Stimulated activated naive CD8-positive, alpha-beta T cell treated with anti-CD3 and anti-CD28 coated beads, Interleukin-15, Interleukin-2, amounts not matched to agents 100 ng/mL and 50 ng/mL, for 24 hours (primary cell): ENCODE data around the gene FHL1.
"Not testable (repeated sequence)": the region's sequence is repeated elsewhere in the genome, so short reads cannot be mapped to it uniquely, and the experiment has no call there.

Experiments used
- H3K27ac Mint-ChIP-seq: one replicate; pipeline ENCODE4 v1.8.0; 2021; ENCODE audit warnings: mild to moderate bottlenecking, mixed read lengths
- H3K27me3 Mint-ChIP-seq: one replicate; pipeline ENCODE4 v1.8.0; 2021; ENCODE audit warnings: mixed read lengths
- H3K36me3 Mint-ChIP-seq: one replicate; pipeline ENCODE4 v1.8.0; 2021; ENCODE audit warnings: low read depth, mixed read lengths
- H3K4me1 Mint-ChIP-seq: one replicate; pipeline ENCODE4 v1.8.0; 2021; ENCODE audit warnings: low read depth, mixed read lengths
- H3K4me3 Mint-ChIP-seq: one replicate; pipeline ENCODE4 v1.8.0; 2021; ENCODE audit warnings: mild to moderate bottlenecking, mixed read lengths
- H3K9me3 Mint-ChIP-seq: one replicate; pipeline ENCODE4 v1.8.0; 2021; ENCODE audit warnings: mixed read lengths

The FHL1 gene

GRCh38 chrX:136220540-136220939 lies 73.2 kb downstream of the FHL1 start:
- Mint-ChIP-seq H3K4me1 (no peaks in the 10 kb centered on the region), H3K36me3 (peaks cover 34% of the 10 kb centered on the region), H3K27me3 (no peaks in the 10 kb centered on the region), H3K27ac (no peak overlapping the region), H3K4me3 (no peak overlapping the region), H3K9me3 (no peaks in the 10 kb centered on the region)

- H3K27me3 Mint-ChIP-seq: no peaks in the 10 kb centered on the region
- no peaks in the 10 kb centered on the region for H3K9me3 Mint-ChIP-seq
- H3K27ac Mint-ChIP-seq: no peak overlapping the region
- peaks cover 38% of the 10 kb centered on the region for H3K36me3 Mint-ChIP-seq
- no peaks in the 10 kb centered on the region for H3K4me1 Mint-ChIP-seq
- no peak overlapping the region for H3K4me3 Mint-ChIP-seq
Observed at GRCh38 chrX:136220951-136221350, 73.6 kb downstream of the FHL1 start.

GRCh38 chrX:136221851-136222513 lies 74.6 kb downstream of the FHL1 start:
- H3K9me3 Mint-ChIP-seq: no peaks in the 10 kb centered on the region
- H3K4me1 Mint-ChIP-seq: no peaks in the 10 kb centered on the region
- no peaks in the 10 kb centered on the region for H3K27me3 Mint-ChIP-seq
- H3K36me3 Mint-ChIP-seq: peaks cover 44% of the 10 kb centered on the region
- H3K27ac Mint-ChIP-seq: no peak overlapping the region
- no peak overlapping the region for H3K4me3 Mint-ChIP-seq

- H3K9me3 Mint-ChIP-seq: no peaks in the 10 kb centered on the region
- H3K36me3 Mint-ChIP-seq: peaks cover 46% of the 10 kb centered on the region
- peak overlapping the region; percentile 27 for H3K27ac Mint-ChIP-seq
- H3K4me3 Mint-ChIP-seq: no peak overlapping the region
- no peaks in the 10 kb centered on the region for H3K27me3 Mint-ChIP-seq
- peaks cover 24% of the 10 kb centered on the region for H3K4me1 Mint-ChIP-seq
Observed at GRCh38 chrX:136227074-136227473, 79.7 kb downstream of the FHL1 start.

GRCh38 chrX:136227948-136228838 lies 80.9 kb downstream of the FHL1 start:
- Mint-ChIP-seq H3K36me3 (peaks cover 50% of the 10 kb centered on the region), H3K4me1 (peaks cover 24% of the 10 kb centered on the region), H3K4me3 (no peak overlapping the region), H3K9me3 (no peaks in the 10 kb centered on the region), H3K27ac (no peak overlapping the region), H3K27me3 (no peaks in the 10 kb centered on the region)

- no peaks in the 10 kb centered on the region for H3K9me3 Mint-ChIP-seq
- peaks cover 24% of the 10 kb centered on the region for H3K4me1 Mint-ChIP-seq
- no peak overlapping the region for H3K27ac Mint-ChIP-seq
- H3K27me3 Mint-ChIP-seq: no peaks in the 10 kb centered on the region
- peaks cover 50% of the 10 kb centered on the region for H3K36me3 Mint-ChIP-seq
- H3K4me3 Mint-ChIP-seq: no peak overlapping the region
Observed at GRCh38 chrX:136228839-136229207, 81.5 kb downstream of the FHL1 start.

- Mint-ChIP-seq H3K36me3 (peaks cover 57% of the 10 kb centered on the region), H3K27ac (no peak overlapping the region), H3K4me1 (no peaks in the 10 kb centered on the region), H3K9me3 (no peaks in the 10 kb centered on the region), H3K27me3 (no peaks in the 10 kb centered on the region), H3K4me3 (no peak overlapping the region)
Observed at GRCh38 chrX:136237074-136237473, 89.7 kb downstream of the FHL1 start.

- not testable (repeated sequence) for H3K27ac Mint-ChIP-seq
- peaks cover 58% of the 10 kb centered on the region for H3K36me3 Mint-ChIP-seq
Observed at GRCh38 chrX:136237849-136238248, 90.5 kb downstream of the FHL1 start.

GRCh38 chrX:136246201-136246600 lies 98.9 kb downstream of the FHL1 start:
- Mint-ChIP-seq H3K27ac (no peak overlapping the region), H3K36me3 (peaks cover 40% of the 10 kb centered on the region)

More at GRCh38 chrX:136237849-136238248, 90.5 kb downstream of the FHL1 start:
- H3K9me3 Mint-ChIP-seq, H3K27me3 Mint-ChIP-seq, H3K4me3 Mint-ChIP-seq, H3K4me1 Mint-ChIP-seq: not testable (repeated sequence)

GRCh38 chrX:136250191-136251040 lies 103.1 kb downstream of the FHL1 start:
- no peaks in the 10 kb centered on the region for H3K27me3 Mint-ChIP-seq
- H3K9me3 Mint-ChIP-seq: no peaks in the 10 kb centered on the region
- peak overlapping the region; percentile 61 for H3K27ac Mint-ChIP-seq
- peak overlapping the region; percentile 87 for H3K4me3 Mint-ChIP-seq
- peaks cover 6% of the 10 kb centered on the region for H3K36me3 Mint-ChIP-seq
- H3K4me1 Mint-ChIP-seq: peaks cover 15% of the 10 kb centered on the region

More at GRCh38 chrX:136246201-136246600, 98.9 kb downstream of the FHL1 start:
- Mint-ChIP-seq H3K9me3 (no peaks in the 10 kb centered on the region), H3K27me3 (no peaks in the 10 kb centered on the region), H3K4me3 (no peak overlapping the region), H3K4me1 (peaks cover 11% of the 10 kb centered on the region)

- Mint-ChIP-seq H3K4me1 (peaks cover 15% of the 10 kb centered on the region), H3K9me3 (no peaks in the 10 kb centered on the region), H3K27me3 (no peaks in the 10 kb centered on the region), H3K36me3 (peaks cover 2% of the 10 kb centered on the region), H3K4me3 (peak within 1 kb of the TSS; percentile 87), H3K27ac (peak within 1 kb of the TSS; percentile 85)
Observed at GRCh38 chrX:136251041-136251991, 104.0 kb downstream of the FHL1 start, which contains the start of gene MAP7D3. Gene MAP7D3 (minus strand): TSS chrX:136251400. CDS start chrX:136251358, 42 bp downstream.

GRCh38 chrX:136255541-136255940 lies 108.2 kb downstream of the FHL1 start:
- H3K36me3 Mint-ChIP-seq: no peaks in the 10 kb centered on the region
- H3K9me3 Mint-ChIP-seq: no peaks in the 10 kb centered on the region
- H3K4me1 Mint-ChIP-seq: peaks cover 19% of the 10 kb centered on the region
- H3K4me3 Mint-ChIP-seq: no peak overlapping the region
- H3K27ac Mint-ChIP-seq: no peak overlapping the region
- H3K27me3 Mint-ChIP-seq: no peaks in the 10 kb centered on the region

- Mint-ChIP-seq H3K27ac (no peak overlapping the region), H3K4me1 (peaks cover 22% of the 10 kb centered on the region), H3K9me3 (no peaks in the 10 kb centered on the region), H3K27me3 (no peaks in the 10 kb centered on the region), H3K36me3 (no peaks in the 10 kb centered on the region), H3K4me3 (no peak overlapping the region)
Observed at GRCh38 chrX:136256026-136256425, 108.7 kb downstream of the FHL1 start.

- Mint-ChIP-seq H3K4me3 (no peak overlapping the region), H3K27me3 (no peaks in the 10 kb centered on the region), H3K9me3 (no peaks in the 10 kb centered on the region), H3K4me1 (peaks cover 18% of the 10 kb centered on the region), H3K36me3 (no peaks in the 10 kb centered on the region), H3K27ac (no peak overlapping the region)
Observed at GRCh38 chrX:136258951-136259350, 111.6 kb downstream of the FHL1 start.
